Neural cell (in vitro differentiated cells): ENCODE measurements around the gene SFRP4. TPM values are rescaled to one million over a fixed set of nuclear protein-coding genes. Genes with fewer than 3 reads are reported as not detected.
A peak's percentile ranks its signal among the peaks of the same experiment; 100 is the strongest.

Experiments used
- H2AFZ ChIP-seq: fragments of 200-600, 300-800 bp; sonication (generic), shearing (Covaris generic); 2 replicates; pipeline ENCODE4 v1.6.0; 2014; ENCODE audit warnings: low read depth, mild to moderate bottlenecking, antibody characterized with exemption, low read length, moderate library complexity
- H3F3A ChIP-seq: fragments of 200-600 bp; shearing (Covaris generic); 2 replicates; pipeline ENCODE4 v1.6.1; 2016; ENCODE audit warnings: mild to moderate bottlenecking, moderate library complexity, mixed read lengths, antibody characterized with exemption, low read length; ENCODE audit not compliant: insufficient read depth, poor library complexity, severe bottlenecking
- H3K27ac ChIP-seq: fragments of 200-600, 300-800 bp; sonication (generic), shearing (Covaris generic); 2 replicates; pipeline ENCODE4 v1.5.1; 2014; ENCODE audit warnings: mild to moderate bottlenecking, low read length, moderate library complexity
- H3K27me3 ChIP-seq: fragments of 300-800, 200-600 bp; sonication (generic), shearing (Covaris generic); 2 replicates; pipeline ENCODE4 v1.6.0; 2014; ENCODE audit warnings: mild to moderate bottlenecking, low read depth, low read length, moderate library complexity; ENCODE audit not compliant: insufficient read depth
- H3K36me3 ChIP-seq: fragments of 300-800, 200-600 bp; sonication (generic), shearing (Covaris generic); 2 replicates; pipeline ENCODE4 v1.5.1; 2014; ENCODE audit warnings: mild to moderate bottlenecking, antibody characterized with exemption, low read length, moderate library complexity; ENCODE audit not compliant: insufficient read depth
- H3K4me2 ChIP-seq: fragments of 300-800, 200-600 bp; sonication (generic), shearing (Covaris generic); 2 replicates; pipeline ENCODE4 v1.6.0; 2014; ENCODE audit warnings: mild to moderate bottlenecking, low read length
- H3K4me3 ChIP-seq: fragments of 300-800, 200-600 bp; sonication (generic), shearing (Covaris generic); 2 replicates; pipeline ENCODE4 v1.5.1; 2014; ENCODE audit warnings: mild to moderate bottlenecking, low read length, moderate library complexity
- H3K79me2 ChIP-seq: fragments of 200-600 bp; shearing (Covaris generic); replicated peaks from 2 replicates; pipeline ENCODE4 v1.6.0; 2014; ENCODE audit warnings: mild to moderate bottlenecking, low read length, moderate library complexity; ENCODE audit not compliant: insufficient read depth
- H3K9ac ChIP-seq: fragments of 300-800, 200-600 bp; sonication (generic), shearing (Covaris generic); 2 replicates; pipeline ENCODE4 v1.6.1; 2016; ENCODE audit warnings: mild to moderate bottlenecking, low read length, mixed read lengths
- H3K9me2 ChIP-seq: fragments of 200-600 bp; shearing (Covaris generic); 2 replicates; pipeline ENCODE4 v1.6.1; 2016; ENCODE audit warnings: mild to moderate bottlenecking, low read length, mixed read lengths; ENCODE audit not compliant: insufficient read depth
- H3K9me3 ChIP-seq: fragments of 200-600, 300-800 bp; sonication (generic), shearing (Covaris generic); 2 replicates; pipeline ENCODE4 v1.6.1; 2016; ENCODE audit warnings: mild to moderate bottlenecking, mixed run types, low read length, moderate library complexity, mixed read lengths
- H4K20me1 ChIP-seq: fragments of 200-600 bp; shearing (Covaris generic); 2 replicates; pipeline ENCODE4 v1.6.1; 2016; ENCODE audit warnings: mild to moderate bottlenecking, mixed run types; ENCODE audit not compliant: insufficient read depth
- EP300 ChIP-seq: fragments of 450-650 bp; conservative IDR thresholded peaks from 2 replicates; pipeline ENCODE4 v1.6.1; 2014; ENCODE audit warnings: antibody characterized with exemption, mild to moderate bottlenecking, moderate library complexity; ENCODE audit not compliant: poor library complexity, severe bottlenecking
- EZH2 ChIP-seq: fragments of 200-600, 300-800 bp; shearing (Covaris generic), sonication (generic); IDR thresholded peaks from 2 replicates; pipeline ENCODE4 v1.6.1; 2014; ENCODE audit warnings: antibody characterized with exemption, low read length, borderline replicate concordance, mild to moderate bottlenecking; ENCODE audit not compliant: insufficient read depth, poor library complexity, severe bottlenecking
- MXI1 ChIP-seq: fragments of 450-650 bp; conservative IDR thresholded peaks from 2 replicates; pipeline ENCODE4 v1.6.1; 2014; ENCODE audit warnings: antibody characterized with exemption, mild to moderate bottlenecking; ENCODE audit not compliant: poor library complexity, severe bottlenecking
- POLR2AphosphoS5 ChIP-seq: IDR thresholded peaks from 2 replicates; pipeline ENCODE4 v1.6.1; 2012
- RAD21 ChIP-seq: fragments of 450-650 bp; conservative IDR thresholded peaks from 2 replicates; pipeline ENCODE4 v1.6.1; 2014; ENCODE audit warnings: antibody characterized with exemption, mild to moderate bottlenecking, moderate library complexity
- SMC3 ChIP-seq: fragments of 450-650 bp; conservative IDR thresholded peaks from 2 replicates; pipeline ENCODE4 v1.6.1; 2014; ENCODE audit warnings: antibody characterized with exemption, mild to moderate bottlenecking, moderate library complexity; ENCODE audit not compliant: poor library complexity
- TAF1 ChIP-seq: IDR thresholded peaks from 2 replicates; pipeline ENCODE4 v1.6.1; 2012; ENCODE audit warnings: low read depth
- polyA plus RNA-seq: library from polyadenylated mRNA; depleted of rRNA; stranded (reverse); fragments of >200 nt; gene quantifications from 2 replicates; pipeline ENCODE4 v1.2.3, GENCODE V29; 2014
- TF ChIP-seq, protein P1 (sequence below): fragments of 450-650 bp; IDR thresholded peaks from 2 replicates; pipeline ENCODE4 v1.5.1; 2014; ENCODE audit warnings: antibody characterized with exemption, mild to moderate bottlenecking, moderate library complexity; ENCODE audit not compliant: poor library complexity, severe bottlenecking
- TF ChIP-seq, protein P2 (sequence below): IDR thresholded peaks from 2 replicates; pipeline ENCODE4 v1.6.1; 2012; ENCODE audit warnings: borderline replicate concordance

SFRP4 gene
- polyA plus RNA-seq, 1 donor from 2014 or later: not detected

DNA sequence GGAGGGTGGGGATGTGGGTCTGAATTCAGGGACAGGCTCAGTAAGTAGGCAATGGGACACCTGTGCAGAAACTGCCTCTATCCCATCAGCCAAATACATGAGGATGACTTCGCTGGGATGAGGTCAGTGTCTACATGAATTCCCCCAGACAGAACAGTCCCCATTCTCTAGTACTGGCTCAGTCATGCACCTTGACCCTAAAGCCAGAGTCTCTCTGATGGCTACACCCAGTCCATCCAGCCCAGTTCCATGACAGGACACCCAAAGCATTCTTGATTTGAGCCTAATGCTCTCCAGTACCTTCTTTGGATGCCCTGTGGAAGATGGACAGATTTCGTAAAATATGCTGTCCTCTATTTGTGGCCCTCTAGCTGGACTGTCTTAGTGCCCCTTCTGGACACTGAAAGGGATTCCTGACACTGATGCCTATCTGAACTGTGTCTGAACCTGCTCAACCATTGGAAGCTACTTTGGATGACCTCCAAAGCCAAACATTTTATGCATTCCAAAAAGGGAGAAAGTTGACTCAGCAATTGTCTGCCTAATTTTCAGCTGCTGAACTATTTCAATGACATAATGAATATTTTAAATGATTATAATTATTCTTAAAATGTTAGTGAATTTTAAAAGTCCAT lies 14.6 kb downstream of the SFRP4 start:
- Histone ChIP-seq H3K9me3 (no peaks in the 10 kb centered on the region), H3K27ac (no peak overlapping the region), H2AFZ (no peak overlapping the region), H3K4me2 (no peak overlapping the region), H3K9me2 (no peaks in the 10 kb centered on the region), H4K20me1 (no peaks in the 10 kb centered on the region), H3K9ac (no peak overlapping the region), H3K79me2 (no peaks in the 10 kb centered on the region), H3K4me3 (no peak overlapping the region), H3F3A (no peaks in the 10 kb centered on the region), H3K36me3 (no peaks in the 10 kb centered on the region), H3K27me3 (no peaks in the 10 kb centered on the region)
- TF ChIP-seq MXI1: no peak
- TF ChIP-seq EP300: no peak
- no peak for TF ChIP-seq TAF1
- no peak for TF ChIP-seq POLR2AphosphoS5
- no peak for TF ChIP-seq EZH2
- no peak for TF ChIP-seq SMC3
- TF ChIP-seq, protein P1, sequence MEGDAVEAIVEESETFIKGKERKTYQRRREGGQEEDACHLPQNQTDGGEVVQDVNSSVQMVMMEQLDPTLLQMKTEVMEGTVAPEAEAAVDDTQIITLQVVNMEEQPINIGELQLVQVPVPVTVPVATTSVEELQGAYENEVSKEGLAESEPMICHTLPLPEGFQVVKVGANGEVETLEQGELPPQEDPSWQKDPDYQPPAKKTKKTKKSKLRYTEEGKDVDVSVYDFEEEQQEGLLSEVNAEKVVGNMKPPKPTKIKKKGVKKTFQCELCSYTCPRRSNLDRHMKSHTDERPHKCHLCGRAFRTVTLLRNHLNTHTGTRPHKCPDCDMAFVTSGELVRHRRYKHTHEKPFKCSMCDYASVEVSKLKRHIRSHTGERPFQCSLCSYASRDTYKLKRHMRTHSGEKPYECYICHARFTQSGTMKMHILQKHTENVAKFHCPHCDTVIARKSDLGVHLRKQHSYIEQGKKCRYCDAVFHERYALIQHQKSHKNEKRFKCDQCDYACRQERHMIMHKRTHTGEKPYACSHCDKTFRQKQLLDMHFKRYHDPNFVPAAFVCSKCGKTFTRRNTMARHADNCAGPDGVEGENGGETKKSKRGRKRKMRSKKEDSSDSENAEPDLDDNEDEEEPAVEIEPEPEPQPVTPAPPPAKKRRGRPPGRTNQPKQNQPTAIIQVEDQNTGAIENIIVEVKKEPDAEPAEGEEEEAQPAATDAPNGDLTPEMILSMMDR: no peak
- no peak for TF ChIP-seq RAD21
- TF ChIP-seq, protein P2, sequence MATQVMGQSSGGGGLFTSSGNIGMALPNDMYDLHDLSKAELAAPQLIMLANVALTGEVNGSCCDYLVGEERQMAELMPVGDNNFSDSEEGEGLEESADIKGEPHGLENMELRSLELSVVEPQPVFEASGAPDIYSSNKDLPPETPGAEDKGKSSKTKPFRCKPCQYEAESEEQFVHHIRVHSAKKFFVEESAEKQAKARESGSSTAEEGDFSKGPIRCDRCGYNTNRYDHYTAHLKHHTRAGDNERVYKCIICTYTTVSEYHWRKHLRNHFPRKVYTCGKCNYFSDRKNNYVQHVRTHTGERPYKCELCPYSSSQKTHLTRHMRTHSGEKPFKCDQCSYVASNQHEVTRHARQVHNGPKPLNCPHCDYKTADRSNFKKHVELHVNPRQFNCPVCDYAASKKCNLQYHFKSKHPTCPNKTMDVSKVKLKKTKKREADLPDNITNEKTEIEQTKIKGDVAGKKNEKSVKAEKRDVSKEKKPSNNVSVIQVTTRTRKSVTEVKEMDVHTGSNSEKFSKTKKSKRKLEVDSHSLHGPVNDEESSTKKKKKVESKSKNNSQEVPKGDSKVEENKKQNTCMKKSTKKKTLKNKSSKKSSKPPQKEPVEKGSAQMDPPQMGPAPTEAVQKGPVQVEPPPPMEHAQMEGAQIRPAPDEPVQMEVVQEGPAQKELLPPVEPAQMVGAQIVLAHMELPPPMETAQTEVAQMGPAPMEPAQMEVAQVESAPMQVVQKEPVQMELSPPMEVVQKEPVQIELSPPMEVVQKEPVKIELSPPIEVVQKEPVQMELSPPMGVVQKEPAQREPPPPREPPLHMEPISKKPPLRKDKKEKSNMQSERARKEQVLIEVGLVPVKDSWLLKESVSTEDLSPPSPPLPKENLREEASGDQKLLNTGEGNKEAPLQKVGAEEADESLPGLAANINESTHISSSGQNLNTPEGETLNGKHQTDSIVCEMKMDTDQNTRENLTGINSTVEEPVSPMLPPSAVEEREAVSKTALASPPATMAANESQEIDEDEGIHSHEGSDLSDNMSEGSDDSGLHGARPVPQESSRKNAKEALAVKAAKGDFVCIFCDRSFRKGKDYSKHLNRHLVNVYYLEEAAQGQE: no peak

DNA sequence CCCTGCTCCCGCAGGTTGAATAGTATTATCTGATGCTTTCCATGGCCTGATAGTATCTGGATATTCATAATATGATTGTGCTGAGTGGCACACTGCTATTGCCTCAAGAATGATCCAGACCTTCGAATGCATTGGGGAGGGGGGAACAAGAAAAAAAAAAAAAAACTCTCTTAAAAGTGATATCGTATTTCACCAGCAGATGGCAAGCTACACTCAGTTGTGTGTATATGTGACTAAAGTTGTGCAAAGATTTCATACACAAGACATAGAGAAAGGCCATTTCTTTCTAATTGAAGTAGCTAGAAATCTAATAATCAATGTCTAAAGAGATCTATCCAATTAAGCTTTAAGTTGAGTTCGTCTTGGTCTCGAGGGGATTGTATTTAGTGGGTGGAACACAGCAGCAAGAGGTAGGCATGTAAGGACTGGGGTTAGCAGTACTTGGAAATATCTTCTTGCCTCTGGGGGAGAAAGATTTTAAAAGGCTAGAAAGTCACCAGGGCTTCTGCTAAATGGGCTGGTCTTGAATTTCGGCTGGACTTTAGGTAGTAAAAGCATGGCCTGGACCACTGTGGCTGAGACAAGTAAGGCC lies 15.3 kb downstream of the SFRP4 start:
- H3K36me3 ChIP-seq: no peaks in the 10 kb centered on the region
- peak; percentile 82 for TF ChIP-seq SMC3
- no peak for TF ChIP-seq TAF1
- no peak for TF ChIP-seq EZH2
- no peak for TF ChIP-seq POLR2AphosphoS5
- TF ChIP-seq, protein P1: peak; percentile 80
- no peak for TF ChIP-seq MXI1
- TF ChIP-seq EP300: no peak
- TF ChIP-seq RAD21: peak; percentile 80
- TF ChIP-seq, protein P2: no peak
- no peaks in the 10 kb centered on the region for H3F3A ChIP-seq
- H3K9me2 ChIP-seq: no peaks in the 10 kb centered on the region
- H3K9me3 ChIP-seq: no peaks in the 10 kb centered on the region
- no peaks in the 10 kb centered on the region for H4K20me1 ChIP-seq
- no peak overlapping the region for H2AFZ ChIP-seq
- no peak overlapping the region for H3K9ac ChIP-seq
- no peak overlapping the region for H3K4me3 ChIP-seq
- H3K79me2 ChIP-seq: no peaks in the 10 kb centered on the region
- H3K27me3 ChIP-seq: no peaks in the 10 kb centered on the region
- H3K27ac ChIP-seq: no peak overlapping the region
- H3K4me2 ChIP-seq: no peak overlapping the region
